Measurements from ENCODE around the gene THUMPD1.

THUMPD1 gene

DNA sequence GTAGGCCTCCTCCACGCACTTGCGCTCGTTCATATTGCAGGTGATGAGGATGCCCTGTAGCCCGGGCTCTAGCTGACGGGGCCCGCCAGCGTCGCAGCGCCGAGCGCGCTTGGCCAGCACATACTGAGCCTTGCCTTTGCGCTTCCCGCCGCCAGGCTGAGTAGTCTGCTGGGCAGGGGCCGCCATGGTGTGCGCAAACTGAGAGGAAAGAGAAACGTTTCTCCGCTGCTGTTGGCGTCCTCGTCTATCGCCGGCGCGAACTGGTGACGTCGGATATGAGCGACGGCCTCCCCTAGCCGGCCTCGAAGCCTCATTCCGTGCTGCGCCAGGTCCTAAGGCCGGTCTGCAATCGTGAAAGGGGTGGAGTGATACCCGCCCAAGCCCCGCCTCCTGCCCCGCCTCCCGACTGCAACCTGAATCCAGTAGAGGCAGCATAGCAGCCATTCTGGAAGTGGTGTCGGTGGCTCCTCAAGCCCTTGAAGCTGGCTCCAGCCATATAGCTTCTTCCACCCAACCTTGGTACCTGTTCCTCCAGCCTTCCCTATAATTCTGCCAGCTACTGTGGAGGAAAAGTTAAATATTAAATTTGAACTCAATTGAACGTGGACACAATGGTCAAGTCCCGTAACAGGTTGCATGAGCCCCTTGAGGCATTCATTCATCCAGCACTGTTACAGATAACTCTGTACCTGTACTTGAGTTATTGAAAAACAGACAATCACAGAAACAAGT, at the start of gene THUMPD1:
THUMPD1 (minus strand) TSS at position 265 of the 732 bp plus-strand sequence; CDS start at position 186, 79 bp downstream.
- TF ChIP-seq CTCF (IDR thresholded peaks at IDR 0.05; ENCODE audit: extremely low read depth, missing control alignments), result no peak
- DNase-seq (ENCODE audit: low spot score), result peak; percentile 93

GRCh38 chr16:20789130-20789529, 47.5 kb upstream of the THUMPD1 start:
- TF ChIP-seq CTCF (IDR thresholded peaks at IDR 0.05; ENCODE audit: extremely low read depth, missing control alignments), result no peak
- DNase-seq (ENCODE audit: low spot score), result no peak

GRCh38 chr16:20784204-20784603, 42.6 kb upstream of the THUMPD1 start:
- DNase-seq (ENCODE audit: low spot score), result no peak
- no peak for TF ChIP-seq CTCF (IDR thresholded peaks at IDR 0.05; ENCODE audit: extremely low read depth, missing control alignments)

GRCh38 chr16:20782470-20782869, 40.9 kb upstream of the THUMPD1 start:
- DNase-seq (ENCODE audit: low spot score), result no peak

DNA sequence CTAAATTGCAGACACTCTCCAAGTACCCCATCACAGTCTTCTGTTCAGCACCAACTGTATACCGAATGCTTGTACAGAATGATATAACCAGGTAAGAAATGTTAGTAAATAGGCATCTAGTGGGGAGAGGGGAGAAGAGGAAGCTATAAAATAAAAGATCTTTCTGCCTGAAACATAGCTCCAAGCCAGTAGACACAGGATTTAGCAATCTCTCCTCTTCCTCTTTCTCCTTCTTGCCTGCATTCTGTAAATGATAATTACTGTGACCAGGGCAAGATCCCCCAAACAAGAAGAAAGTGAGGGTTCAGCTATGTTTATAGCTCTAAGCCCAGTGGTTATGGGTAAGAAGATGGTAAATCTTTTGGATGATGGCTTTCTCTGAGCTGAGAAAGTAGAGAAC, 40.1 kb upstream of the THUMPD1 start:
- DNase-seq (ENCODE audit: low spot score), result no peak
- no peak for TF ChIP-seq CTCF (IDR thresholded peaks at IDR 0.05; ENCODE audit: extremely low read depth, missing control alignments)

More at GRCh38 chr16:20782470-20782869, 40.9 kb upstream of the THUMPD1 start:
- TF ChIP-seq CTCF (IDR thresholded peaks at IDR 0.05; ENCODE audit: extremely low read depth, missing control alignments), result no peak

- peak; percentile 49 for DNase-seq (ENCODE audit: low spot score)
- peak; percentile 85 for TF ChIP-seq CTCF (IDR thresholded peaks at IDR 0.05; ENCODE audit: extremely low read depth, missing control alignments)
Measured at GRCh38 chr16:20774703-20775362, 33.2 kb upstream of the THUMPD1 start.

DNA sequence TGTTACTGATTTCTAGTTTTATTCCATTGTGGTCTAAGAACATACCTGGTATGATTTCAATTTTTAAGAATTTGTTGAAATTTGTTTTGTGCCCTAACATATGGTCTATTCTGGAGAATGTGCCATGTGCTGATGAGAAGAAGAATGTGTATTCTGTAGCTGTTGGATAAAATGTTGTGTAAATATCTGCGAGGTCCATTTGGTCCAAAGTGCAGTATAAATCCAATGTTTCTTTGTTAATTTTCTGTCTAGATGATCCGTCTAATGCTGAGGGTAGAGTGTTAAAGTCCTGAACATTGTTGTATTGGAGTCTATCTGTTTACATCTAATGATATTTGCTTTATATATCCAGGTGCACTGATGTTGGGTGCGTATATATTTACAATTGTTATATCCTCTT, 32.1 kb upstream of the THUMPD1 start:
- no peak for TF ChIP-seq CTCF (IDR thresholded peaks at IDR 0.05; ENCODE audit: extremely low read depth, missing control alignments)
- DNase-seq (ENCODE audit: low spot score), result no peak

Measured in GM20000 (cell line).